ENCODE results near the gene SCO1.
A peak's percentile ranks its signal among the peaks of the same experiment; 100 is the strongest.
"Not testable (repeated sequence)": the region's sequence is repeated elsewhere in the genome, so short reads cannot be mapped to it uniquely, and the experiment has no call there.

Gene SCO1

DNA sequence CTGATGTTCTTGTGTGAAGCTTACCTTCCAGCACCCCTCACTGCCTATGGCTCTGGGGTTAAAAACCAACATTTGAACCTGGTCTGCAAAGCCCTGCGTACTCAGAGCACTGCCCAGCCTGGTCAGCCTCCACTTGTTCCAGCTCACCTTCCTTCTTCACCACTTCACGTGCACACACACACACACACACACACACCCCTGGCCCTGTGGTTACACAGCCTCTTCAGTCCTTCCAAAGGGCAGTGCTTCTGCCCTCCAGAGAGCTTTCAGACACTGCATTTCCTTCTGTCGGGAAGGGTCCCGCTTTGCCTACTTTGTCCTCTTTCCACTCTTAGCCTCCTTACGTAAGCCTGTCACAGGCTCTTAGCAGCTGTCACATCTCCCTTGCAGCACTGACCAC, 42.1 kb upstream of the SCO1 start:
- H3K4me3 ChIP-seq (ENCODE audit: low read depth, low read length): no peak overlapping the region
- no peak for TF ChIP-seq CTCF (IDR thresholded peaks at IDR 0.05; ENCODE audit: insufficient read depth, low read depth, low read length, missing control alignments)
- DNase-seq (ENCODE audit: low read depth): no peak

DNA sequence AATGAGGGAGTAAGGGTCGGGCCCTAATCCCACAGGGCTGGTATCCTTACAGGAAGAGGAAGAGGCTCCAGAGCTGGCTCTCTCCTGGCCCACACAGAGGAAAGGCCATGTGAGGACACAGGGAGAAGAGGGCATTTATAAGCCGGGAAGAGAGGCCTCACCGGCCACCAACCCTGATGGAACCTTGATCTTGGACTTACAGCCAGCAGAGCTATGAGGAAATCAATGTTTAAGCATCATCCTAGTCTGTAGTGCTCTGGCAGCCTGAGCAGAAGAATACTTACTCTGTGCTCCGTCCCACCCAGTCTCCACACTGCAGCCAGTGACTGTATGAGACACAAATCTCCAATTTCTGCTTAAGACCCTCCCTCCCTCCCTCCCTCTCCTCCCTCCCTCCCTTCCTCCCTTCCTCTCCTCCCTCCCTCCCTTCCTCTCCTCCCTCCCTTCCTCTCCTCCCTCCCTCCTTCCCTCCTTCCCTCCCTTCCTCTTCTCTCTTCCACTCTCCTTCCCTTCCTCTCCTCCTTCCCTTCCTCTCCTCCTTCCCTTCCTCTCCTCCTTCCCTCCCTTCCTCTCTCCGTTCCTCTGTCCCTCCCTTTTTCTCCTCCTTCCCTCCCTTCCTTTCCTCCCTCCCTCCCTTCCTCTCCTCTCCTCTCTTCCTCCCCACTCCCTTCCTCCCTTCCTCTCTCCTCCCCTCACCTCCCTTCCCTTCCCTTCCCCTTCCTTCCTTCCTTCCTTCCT, 41.4 kb upstream of the SCO1 start:
- DNase-seq (ENCODE audit: low read depth): no peak
- no peak for TF ChIP-seq CTCF (IDR thresholded peaks at IDR 0.05; ENCODE audit: insufficient read depth, low read depth, low read length, missing control alignments)
- H3K4me3 ChIP-seq (ENCODE audit: low read depth, low read length): no peak overlapping the region

DNA sequence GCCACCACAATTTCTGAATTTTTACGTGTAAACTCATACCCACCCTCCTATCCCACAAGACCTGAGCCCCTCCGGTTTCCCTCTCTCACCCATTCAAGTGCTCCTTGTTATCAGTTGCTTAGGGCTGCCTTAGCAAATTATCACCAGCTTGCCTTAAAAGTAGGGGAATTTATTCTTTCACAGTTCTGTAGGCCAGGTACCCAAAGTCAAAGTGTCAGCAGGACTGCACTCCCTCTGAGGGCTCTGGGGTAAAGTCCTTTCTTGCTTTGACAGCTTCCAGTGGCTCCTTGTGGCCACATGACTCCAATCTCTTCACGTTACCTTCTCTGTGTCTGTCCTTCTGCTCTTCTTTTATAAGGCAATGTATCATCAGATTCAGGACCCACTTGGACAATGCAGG, 40.4 kb upstream of the SCO1 start:
- no peak for TF ChIP-seq CTCF (IDR thresholded peaks at IDR 0.05; ENCODE audit: insufficient read depth, low read depth, low read length, missing control alignments)
- DNase-seq (ENCODE audit: low read depth): no peak
- H3K4me3 ChIP-seq (ENCODE audit: low read depth, low read length): no peak overlapping the region

DNA sequence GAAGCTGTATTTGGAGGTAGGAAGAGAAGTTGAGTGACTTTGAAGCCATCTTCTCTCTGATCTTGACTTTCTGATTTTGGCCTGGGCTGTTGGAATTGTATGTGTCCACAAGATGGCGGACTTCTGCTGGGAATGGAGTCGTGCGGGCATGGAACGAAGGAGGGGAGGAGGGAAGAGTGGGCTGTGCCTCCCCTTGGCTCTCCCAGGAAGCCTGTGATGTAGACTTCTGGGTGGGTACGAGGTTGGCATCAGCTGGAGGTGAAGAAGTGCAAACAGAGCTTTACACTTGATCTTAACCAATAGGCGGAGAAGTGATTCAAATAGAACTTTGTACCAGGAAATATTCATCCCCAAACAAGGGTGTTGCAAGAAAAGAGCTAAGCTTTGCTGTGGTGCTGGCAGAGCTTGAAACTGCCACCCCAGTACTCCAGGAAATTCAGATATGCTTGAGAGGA, 39.9 kb upstream of the SCO1 start:
- TF ChIP-seq CTCF (IDR thresholded peaks at IDR 0.05; ENCODE audit: insufficient read depth, low read depth, low read length, missing control alignments): peak; percentile 61
- peak; percentile 40 for DNase-seq (ENCODE audit: low read depth)
- no peak overlapping the region for H3K4me3 ChIP-seq (ENCODE audit: low read depth, low read length)

DNA sequence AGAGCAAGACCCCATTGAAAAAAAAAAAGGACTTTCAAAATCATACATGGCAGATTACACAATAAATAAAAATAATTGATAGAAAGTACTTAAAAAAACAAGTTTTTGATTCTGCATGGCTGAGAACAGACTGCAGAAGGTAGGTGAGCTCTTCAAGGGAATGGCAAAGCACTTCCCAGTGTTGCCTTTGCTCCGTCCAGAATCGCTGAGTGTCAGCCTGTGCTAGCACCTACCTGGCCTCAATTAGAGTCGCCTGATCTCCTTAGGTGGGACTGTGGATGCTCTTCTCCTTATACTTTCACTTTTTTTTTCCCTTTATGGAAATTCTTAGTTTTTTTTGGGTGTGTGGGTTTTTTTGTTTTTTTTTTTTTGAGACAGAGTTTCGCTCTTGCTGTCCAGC, 38.5 kb upstream of the SCO1 start:
- H3K4me3 ChIP-seq (ENCODE audit: low read depth, low read length): no peak overlapping the region
- TF ChIP-seq CTCF (IDR thresholded peaks at IDR 0.05; ENCODE audit: insufficient read depth, low read depth, low read length, missing control alignments): no peak
- DNase-seq (ENCODE audit: low read depth): no peak

DNA sequence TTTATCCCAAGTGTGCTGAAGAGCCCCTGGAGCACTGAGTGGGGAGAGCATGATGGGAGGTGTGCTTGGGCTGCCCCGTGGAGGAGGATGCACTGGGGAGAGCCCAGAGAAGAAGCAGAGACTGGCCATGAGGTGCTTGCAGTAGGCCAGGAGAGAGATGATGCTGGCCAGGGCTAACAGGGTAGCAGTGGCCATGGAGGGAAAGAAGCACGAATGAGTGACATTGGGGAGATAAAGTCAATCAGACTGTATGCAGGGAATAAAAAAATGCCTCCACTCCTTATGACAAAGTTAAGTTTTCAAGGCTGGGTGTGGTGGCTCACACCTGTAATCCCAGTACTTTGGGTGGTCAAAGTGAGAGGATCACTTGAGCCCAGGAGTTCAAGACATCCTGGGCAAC, 37.9 kb upstream of the SCO1 start:
- DNase-seq (ENCODE audit: low read depth): no peak
- no peak overlapping the region for H3K4me3 ChIP-seq (ENCODE audit: low read depth, low read length)
- no peak for TF ChIP-seq CTCF (IDR thresholded peaks at IDR 0.05; ENCODE audit: insufficient read depth, low read depth, low read length, missing control alignments)

DNA sequence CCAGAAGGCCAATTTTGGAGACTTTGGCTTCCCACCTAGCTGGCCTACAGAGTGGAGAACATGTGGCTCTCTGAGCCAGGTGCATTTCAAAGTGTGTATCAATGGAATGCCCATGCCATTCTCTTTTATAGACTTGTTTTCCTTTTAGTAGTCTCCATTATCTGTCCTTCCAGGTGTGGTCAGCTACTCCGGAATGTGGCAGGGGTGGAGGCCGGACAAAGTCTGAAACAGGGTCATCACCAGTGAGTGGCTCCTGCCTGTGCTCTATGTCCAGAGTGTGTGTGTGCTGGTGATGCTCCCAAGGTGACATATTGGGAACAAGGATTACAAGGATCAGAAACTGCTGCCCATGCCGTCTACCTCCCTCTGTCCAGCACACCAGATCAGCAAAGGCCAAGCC, 36.3 kb upstream of the SCO1 start:
- no peak for DNase-seq (ENCODE audit: low read depth)
- H3K4me3 ChIP-seq (ENCODE audit: low read depth, low read length): no peak overlapping the region
- no peak for TF ChIP-seq CTCF (IDR thresholded peaks at IDR 0.05; ENCODE audit: insufficient read depth, low read depth, low read length, missing control alignments)

DNA sequence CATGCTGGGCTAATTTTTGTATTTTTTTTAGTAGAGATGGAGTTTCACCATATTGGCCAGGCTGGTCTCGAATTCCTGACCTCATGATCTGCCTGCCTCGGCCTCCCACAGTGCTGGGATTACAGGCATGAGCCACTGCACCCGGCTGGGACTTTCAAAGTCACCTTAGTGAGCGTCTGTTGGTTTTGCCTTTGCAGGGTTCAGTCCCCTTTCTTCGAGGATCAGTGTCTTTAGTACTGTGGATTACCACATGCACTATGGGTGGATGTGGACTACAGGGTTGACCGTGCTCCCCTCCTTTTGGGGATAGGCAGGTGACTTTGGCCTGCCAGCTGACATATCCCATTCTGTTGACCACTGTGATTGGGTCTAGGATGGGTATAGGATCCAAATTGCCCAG, 34.8 kb upstream of the SCO1 start:
- not testable (repeated sequence) for H3K4me3 ChIP-seq (ENCODE audit: low read depth, low read length); DNase-seq (ENCODE audit: low read depth)

All from GM12865 (cell line).